DMS 273 treated with DMSO at 0.1 percent for 48 hours (cell line): ENCODE data around the gene ITGA2B.
A peak's percentile ranks its signal among the peaks of the same experiment; 100 is the strongest.
"Not testable (repeated sequence)": the region's sequence is repeated elsewhere in the genome, so short reads cannot be mapped to it uniquely, and the experiment has no call there.

Experiments used
- DNase-seq: peaks from one replicate; lab custom pipeline; 2025; lab: John Stamatoyannopoulos, UW

ITGA2B gene

DNA sequence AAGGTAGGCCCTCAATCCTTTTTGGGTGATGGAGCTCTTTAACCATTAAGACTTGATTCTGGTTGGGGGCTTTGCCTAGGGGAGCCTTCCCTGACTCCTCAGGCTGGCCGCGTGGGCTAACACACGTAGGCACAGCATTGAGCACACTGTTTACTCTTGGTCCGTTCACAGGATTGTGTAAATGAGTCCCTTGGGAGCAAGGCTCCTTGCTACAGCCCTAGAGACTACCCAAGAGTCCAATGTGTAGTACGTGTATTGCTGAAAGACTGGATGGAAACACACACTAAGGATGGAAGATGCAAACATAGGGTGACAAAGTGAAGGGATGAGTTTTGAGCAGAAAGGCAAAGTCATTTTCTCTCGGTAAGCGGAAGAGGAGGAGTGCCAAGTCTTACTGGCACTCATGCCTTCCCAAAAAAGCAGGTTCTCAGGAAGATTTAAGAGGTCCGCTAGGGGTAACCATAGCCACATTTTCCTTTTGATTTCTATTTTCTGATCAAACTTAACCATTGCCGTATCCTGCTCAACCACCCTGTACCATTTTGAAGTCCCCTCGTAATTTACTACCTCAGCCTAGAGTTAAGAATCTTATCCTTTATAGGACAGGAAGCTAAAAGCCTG, 911 bp upstream of the ITGA2B start:
- no peak for DNase-seq

GRCh38 chr17:44389723-44390202, 314 bp upstream of the ITGA2B start:
- DNase-seq = no peak

- DNase-seq = no peak
Measured at GRCh38 chr17:44387804-44388203, 1.6 kb downstream of the ITGA2B start.

- no peak for DNase-seq
Measured at GRCh38 chr17:44386182-44386525, 3.3 kb downstream of the ITGA2B start.

- DNase-seq = peak; percentile 44
Measured at GRCh38 chr17:44385287-44386181, 3.9 kb downstream of the ITGA2B start.

GRCh38 chr17:44384823-44385286, 4.6 kb downstream of the ITGA2B start:
- DNase-seq = no peak

DNA sequence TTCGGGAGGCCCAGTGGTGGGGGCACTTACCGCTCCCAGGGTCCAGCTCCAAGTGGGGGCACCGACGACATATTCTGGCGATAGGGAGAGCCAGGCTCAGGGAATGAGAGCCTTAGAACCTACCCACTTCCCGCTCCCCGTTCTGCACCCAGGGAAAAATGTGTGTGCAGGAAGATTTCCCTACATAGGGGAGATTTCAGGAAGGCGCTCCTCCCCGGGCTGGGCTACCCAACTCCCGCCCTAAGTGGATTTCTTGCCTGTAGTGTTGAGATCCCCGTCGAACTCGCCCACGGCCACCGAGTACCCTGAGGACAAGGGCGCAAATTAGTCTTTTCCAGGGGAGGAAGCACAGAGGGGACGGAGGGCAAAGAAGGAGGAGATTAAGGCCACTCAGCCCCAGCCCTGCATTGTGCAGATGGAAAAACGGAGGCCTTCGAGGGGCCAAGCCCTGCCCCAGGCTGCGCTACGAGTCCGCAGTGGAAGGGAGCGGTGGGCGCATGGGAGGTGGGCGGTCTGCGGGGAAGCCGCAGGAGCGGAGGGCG, 5.1 kb downstream of the ITGA2B start:
- DNase-seq = no peak

- no peak for DNase-seq
Measured at GRCh38 chr17:44383861-44384260, 5.6 kb downstream of the ITGA2B start.

GRCh38 chr17:44383363-44383762, 6.1 kb downstream of the ITGA2B start:
- no peak for DNase-seq

- peak; percentile 24 for DNase-seq
Measured at GRCh38 chr17:44382917-44383316, 6.5 kb downstream of the ITGA2B start.

- no peak for DNase-seq
Measured at GRCh38 chr17:44381810-44382305, 7.6 kb downstream of the ITGA2B start.

DNA sequence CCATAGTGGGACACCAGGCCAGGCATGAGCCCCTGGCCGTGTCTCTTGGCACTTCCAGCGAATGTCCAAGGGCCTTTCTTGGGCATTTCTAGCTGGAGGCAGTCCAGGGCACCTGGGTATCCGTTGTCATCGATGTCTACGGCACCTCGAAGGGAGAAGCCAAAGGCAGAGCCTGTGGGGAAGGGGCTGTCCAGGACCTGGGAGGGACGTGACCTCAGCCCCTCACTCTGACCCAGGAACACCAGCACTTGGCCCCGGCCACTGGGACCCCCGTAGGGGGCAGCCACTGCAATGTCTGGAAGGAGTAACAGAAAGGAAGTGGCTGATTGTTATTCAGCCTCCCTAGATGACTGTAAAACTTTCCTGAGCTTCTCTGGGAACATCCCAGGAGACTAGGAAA, 8.7 kb downstream of the ITGA2B start:
- DNase-seq = no peak

GRCh38 chr17:44379887-44380286, 9.6 kb downstream of the ITGA2B start:
- no peak for DNase-seq

DNA sequence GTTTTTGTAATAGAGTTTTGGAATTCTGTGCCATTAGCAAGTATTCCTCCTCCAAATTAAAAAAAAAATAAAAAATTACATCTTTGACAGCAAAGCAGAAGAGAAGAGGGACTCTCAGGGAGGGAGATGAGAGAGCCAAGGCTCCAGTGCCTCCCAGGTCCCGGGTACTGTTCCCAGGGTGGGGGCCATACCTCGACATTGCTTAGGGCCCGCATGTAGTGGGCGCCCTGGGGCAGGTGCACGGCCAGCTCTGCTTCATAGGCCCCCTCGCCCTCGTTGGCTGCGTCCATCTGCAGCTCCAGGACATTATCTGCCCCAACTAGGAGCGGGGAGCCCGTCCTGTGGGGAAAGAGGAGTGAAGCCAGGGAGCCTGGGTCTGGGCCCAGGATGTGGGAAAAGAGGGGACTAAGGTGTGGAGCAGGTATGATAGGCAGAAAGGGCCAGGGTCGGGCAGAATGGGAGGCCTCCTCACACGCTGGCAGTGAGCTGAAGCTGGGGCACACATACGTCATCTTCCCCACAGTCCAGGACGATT, 11.2 kb downstream of the ITGA2B start:
- DNase-seq = no peak

- no peak for DNase-seq
Measured at GRCh38 chr17:44376779-44377178, 12.7 kb downstream of the ITGA2B start.

- DNase-seq = no peak
Measured at GRCh38 chr17:44376124-44376523, 13.3 kb downstream of the ITGA2B start.

DNA sequence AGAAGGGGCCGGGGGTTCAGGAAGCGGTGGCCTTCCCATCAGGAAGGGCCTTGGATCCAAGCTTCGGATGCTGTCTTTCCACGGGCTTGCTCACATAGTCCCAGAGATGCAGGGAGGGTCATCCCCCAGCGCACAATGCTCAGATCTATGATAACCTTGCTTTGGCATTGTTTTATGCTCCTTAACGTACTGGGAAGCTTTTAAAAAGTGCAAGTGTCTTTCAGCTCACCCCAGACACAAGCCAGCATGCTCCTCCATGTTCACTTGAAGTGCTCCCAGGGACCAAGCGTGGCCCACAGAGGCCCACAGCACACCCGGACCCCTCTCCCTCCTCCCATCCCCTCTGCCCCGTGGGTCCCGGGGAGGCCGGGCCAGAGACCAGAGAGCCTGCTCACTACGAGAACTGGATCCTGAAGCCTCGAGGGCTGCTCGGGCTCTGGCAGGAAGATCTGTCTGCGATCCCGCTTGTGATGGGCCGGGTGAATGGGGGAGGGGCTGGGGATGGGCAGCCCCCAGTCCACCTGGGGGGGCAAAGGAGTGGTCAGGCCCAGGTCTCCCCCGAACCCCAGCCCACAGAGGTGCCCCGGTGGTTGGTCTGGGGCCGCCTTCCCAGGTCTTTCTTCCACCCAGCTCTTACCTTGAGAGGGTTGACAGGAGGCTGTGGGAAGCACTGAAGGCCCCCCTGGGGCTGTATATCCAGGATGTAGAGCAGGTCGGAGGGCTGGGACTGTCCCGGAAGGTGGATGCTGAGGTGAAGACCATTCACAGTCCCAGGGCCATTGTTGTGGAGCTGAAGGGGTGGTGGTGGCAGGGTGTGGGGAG, 14.0 kb downstream of the ITGA2B start:
- DNase-seq = no peak

- no peak for DNase-seq
Measured at GRCh38 chr17:44374306-44375195, 14.9 kb downstream of the ITGA2B start.

DNA sequence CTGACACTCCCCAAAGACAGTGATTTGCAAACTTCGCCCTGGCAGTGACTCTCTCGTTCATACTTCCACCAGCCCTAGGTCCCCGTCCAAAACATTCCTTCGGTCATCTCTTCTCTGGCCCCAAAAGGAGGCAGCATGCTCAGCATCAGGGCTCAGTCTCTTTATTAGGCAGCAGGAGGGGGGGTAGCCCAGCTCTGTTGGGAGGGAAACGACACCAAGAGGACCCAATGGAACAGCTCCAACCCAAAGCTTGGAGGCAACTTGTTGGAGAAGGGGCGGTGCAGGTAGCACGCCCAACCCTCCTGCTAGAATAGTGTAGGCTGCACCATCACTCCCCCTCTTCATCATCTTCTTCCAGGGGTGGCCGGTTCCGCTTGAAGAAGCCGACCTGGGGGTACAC, 17.4 kb downstream of the ITGA2B start:
- no peak for DNase-seq

GRCh38 chr17:44369414-44370023, 19.9 kb downstream of the ITGA2B start:
- not testable (repeated sequence) for DNase-seq
